ENCODE measurements around the gene PTPRT.
A peak's percentile ranks its signal among the peaks of the same experiment; 100 is the strongest.
"Not testable (repeated sequence)": the region's sequence is repeated elsewhere in the genome, so short reads cannot be mapped to it uniquely, and the experiment has no call there.

Gene PTPRT

GRCh38 chr20:42255821-42256220, 933.9 kb downstream of the PTPRT start:
- no peak for DNase-seq
- TF ChIP-seq CTCF (IDR thresholded peaks at IDR 0.05): no peak
- Mint-ChIP-seq H3K4me3 (no peak overlapping the region), H3K4me1 (no peaks in the 10 kb centered on the region), H3K9me3 (no peaks in the 10 kb centered on the region), H3K27me3 (ENCODE audit: low read depth, poor library complexity) (peaks cover 13% of the 10 kb centered on the region), H3K27ac (no peak overlapping the region), H3K36me3 (ENCODE audit: low read depth) (no peaks in the 10 kb centered on the region)

- no peak for DNase-seq
- H3K27ac Mint-ChIP-seq: no peak overlapping the region
- no peak for TF ChIP-seq CTCF (IDR thresholded peaks at IDR 0.05)
- H3K9me3 Mint-ChIP-seq: no peaks in the 10 kb centered on the region
- H3K4me1 Mint-ChIP-seq: no peaks in the 10 kb centered on the region
- H3K36me3 Mint-ChIP-seq (ENCODE audit: low read depth): no peaks in the 10 kb centered on the region
- H3K4me3 Mint-ChIP-seq: no peak overlapping the region
- H3K27me3 Mint-ChIP-seq (ENCODE audit: low read depth, poor library complexity): peaks cover 10% of the 10 kb centered on the region
Observed at GRCh38 chr20:42254673-42255072, 935.0 kb downstream of the PTPRT start.

- H3K36me3 Mint-ChIP-seq (ENCODE audit: low read depth): no peaks in the 10 kb centered on the region
- H3K4me3 Mint-ChIP-seq: no peak overlapping the region
- H3K4me1 Mint-ChIP-seq: no peaks in the 10 kb centered on the region
- H3K9me3 Mint-ChIP-seq: no peaks in the 10 kb centered on the region
- DNase-seq: no peak
- no peak overlapping the region for H3K27ac Mint-ChIP-seq
- no peak for TF ChIP-seq CTCF (IDR thresholded peaks at IDR 0.05)
- H3K27me3 Mint-ChIP-seq (ENCODE audit: low read depth, poor library complexity): peaks cover 10% of the 10 kb centered on the region
Observed at GRCh38 chr20:42252116-42252515, 937.6 kb downstream of the PTPRT start.

- Mint-ChIP-seq H3K4me1 (no peaks in the 10 kb centered on the region), H3K36me3 (ENCODE audit: low read depth) (no peaks in the 10 kb centered on the region), H3K9me3 (no peaks in the 10 kb centered on the region), H3K27ac (no peak overlapping the region), H3K4me3 (no peak overlapping the region), H3K27me3 (ENCODE audit: low read depth, poor library complexity) (peaks cover 13% of the 10 kb centered on the region)
- TF ChIP-seq CTCF (IDR thresholded peaks at IDR 0.05): no peak
- no peak for DNase-seq
Observed at GRCh38 chr20:42218621-42219374, 970.9 kb downstream of the PTPRT start.

GRCh38 chr20:42214074-42214473, 975.6 kb downstream of the PTPRT start:
- Mint-ChIP-seq H3K4me1 (no peaks in the 10 kb centered on the region), H3K27me3 (ENCODE audit: low read depth, poor library complexity) (peaks cover 6% of the 10 kb centered on the region), H3K36me3 (ENCODE audit: low read depth) (no peaks in the 10 kb centered on the region), H3K9me3 (peaks cover 1% of the 10 kb centered on the region), H3K27ac (no peak overlapping the region), H3K4me3 (no peak overlapping the region)
- DNase-seq: no peak
- no peak for TF ChIP-seq CTCF (IDR thresholded peaks at IDR 0.05)

GRCh38 chr20:42212391-42212790, 977.3 kb downstream of the PTPRT start:
- no peak for DNase-seq
- peaks cover 5% of the 10 kb centered on the region for H3K9me3 Mint-ChIP-seq
- no peaks in the 10 kb centered on the region for H3K36me3 Mint-ChIP-seq (ENCODE audit: low read depth)
- H3K27me3 Mint-ChIP-seq (ENCODE audit: low read depth, poor library complexity): peaks cover 6% of the 10 kb centered on the region
- no peaks in the 10 kb centered on the region for H3K4me1 Mint-ChIP-seq
- no peak for TF ChIP-seq CTCF (IDR thresholded peaks at IDR 0.05)
- no peak overlapping the region for H3K27ac Mint-ChIP-seq
- H3K4me3 Mint-ChIP-seq: no peak overlapping the region

- not testable (repeated sequence) for H3K4me3 Mint-ChIP-seq; H3K4me1 Mint-ChIP-seq; H3K9me3 Mint-ChIP-seq; H3K36me3 Mint-ChIP-seq (ENCODE audit: low read depth); H3K27ac Mint-ChIP-seq
- H3K27me3 Mint-ChIP-seq (ENCODE audit: low read depth, poor library complexity): peaks cover 11% of the 10 kb centered on the region
- DNase-seq: peak; percentile 14
Observed at GRCh38 chr20:42206557-42206956, 983.1 kb downstream of the PTPRT start.

Data from nephron progenitor cell (in vitro differentiated cells).